Esophagus muscularis mucosa (tissue), 3 donors: ENCODE data around the gene RNF220.

Experiments
- CTCF ChIP-seq, 3 experiments: fragments of 200-600 bp in 2 of 3; fragments of 450-650 bp in 1 of 3; sonication (generic) in 2 of 3; IDR thresholded peaks; one replicate each; pipeline ENCODE4 v1.5.1; 2017 to 2019; ENCODE audit warnings: antibody characterized with exemption in 3 of 3, mild to moderate bottlenecking in 2 of 3, moderate library complexity in 1 of 3
- POLR2A ChIP-seq: fragments of 450-650 bp; IDR thresholded peaks from one replicate; pipeline ENCODE4 v1.6.1; 2017; ENCODE audit warnings: antibody characterized with exemption, moderate library complexity, mild to moderate bottlenecking, low read depth
- POLR2AphosphoS5 ChIP-seq, 2 donors: sonication (generic); formaldehyde crosslinking; IDR thresholded peaks; one replicate each; pipeline ENCODE4 v1.6.1; 2017; ENCODE audit warnings: antibody characterized with exemption in 2 of 2

- no peak for TF ChIP-seq CTCF (IDR thresholded peaks at IDR 0.05)
- no peak for TF ChIP-seq POLR2AphosphoS5 (IDR thresholded peaks at IDR 0.05)
- no peak for TF ChIP-seq POLR2A
These were observed 137.5 kb downstream of the RNF220 start for GRCh38 chr1:44542420-44543063.
